Left lobe of liver (tissue), 2 donors: ENCODE data around the gene OR10G7. TPM values are rescaled to one million over a fixed set of nuclear protein-coding genes. Genes with fewer than 3 reads are reported as not detected.
A peak's percentile ranks its signal among the peaks of the same experiment; 100 is the strongest.

ENCODE experiments used
- ATAC-seq: fragments of 200-7000 bp; cut with Tn5 transposase; one replicate; pipeline ENCODE4 v1.9.1; 2020; ENCODE audit warnings: mild to moderate bottlenecking, moderate library complexity
- DNase-seq: peaks from one replicate; pipeline ENCODE4 v3.0.0-alpha.2; 2020; ENCODE audit warnings: low spot score
- total RNA-seq: library from RNA; stranded (reverse); gene quantifications from one replicate; pipeline ENCODE4 v1.2.1, GENCODE V29; 2021
- donor health status: DM: no; HTN: no; CAD: no; lungs with moderate emphysema.
- donor health status: DM: no; HTN: yes; CAD: no.

Gene OR10G7, protein sequence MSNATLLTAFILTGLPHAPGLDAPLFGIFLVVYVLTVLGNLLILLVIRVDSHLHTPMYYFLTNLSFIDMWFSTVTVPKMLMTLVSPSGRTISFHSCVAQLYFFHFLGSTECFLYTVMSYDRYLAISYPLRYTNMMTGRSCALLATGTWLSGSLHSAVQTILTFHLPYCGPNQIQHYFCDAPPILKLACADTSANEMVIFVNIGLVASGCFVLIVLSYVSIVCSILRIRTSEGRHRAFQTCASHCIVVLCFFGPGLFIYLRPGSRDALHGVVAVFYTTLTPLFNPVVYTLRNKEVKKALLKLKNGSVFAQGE
- not detected for total RNA-seq

DNA sequence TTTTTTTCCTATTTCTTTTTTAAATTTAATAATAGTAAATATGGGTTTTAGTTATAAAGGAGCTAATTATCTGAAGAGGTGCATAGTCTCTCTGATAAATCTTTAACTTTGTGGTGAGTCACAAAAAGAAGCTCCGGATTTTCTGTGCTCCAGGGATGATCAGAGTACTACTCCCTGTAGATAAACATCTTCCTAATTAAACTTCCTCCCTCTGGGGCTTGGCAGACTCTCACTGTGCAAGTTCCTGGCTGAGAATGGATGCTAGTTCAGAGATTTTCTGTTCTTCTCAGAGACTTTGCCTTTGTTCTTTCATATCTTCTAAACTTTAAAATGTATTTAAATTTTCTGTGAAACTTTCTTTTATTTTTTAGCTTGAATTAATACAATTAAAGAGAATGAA is at the start of gene OR10G7:
OR10G7 (minus strand) TSS at position 72 of the 400 bp plus-strand sequence. CDS start 2,324 bp downstream, outside the sequence.
- ATAC-seq (no peak), DNase-seq (no peak)

DNA sequence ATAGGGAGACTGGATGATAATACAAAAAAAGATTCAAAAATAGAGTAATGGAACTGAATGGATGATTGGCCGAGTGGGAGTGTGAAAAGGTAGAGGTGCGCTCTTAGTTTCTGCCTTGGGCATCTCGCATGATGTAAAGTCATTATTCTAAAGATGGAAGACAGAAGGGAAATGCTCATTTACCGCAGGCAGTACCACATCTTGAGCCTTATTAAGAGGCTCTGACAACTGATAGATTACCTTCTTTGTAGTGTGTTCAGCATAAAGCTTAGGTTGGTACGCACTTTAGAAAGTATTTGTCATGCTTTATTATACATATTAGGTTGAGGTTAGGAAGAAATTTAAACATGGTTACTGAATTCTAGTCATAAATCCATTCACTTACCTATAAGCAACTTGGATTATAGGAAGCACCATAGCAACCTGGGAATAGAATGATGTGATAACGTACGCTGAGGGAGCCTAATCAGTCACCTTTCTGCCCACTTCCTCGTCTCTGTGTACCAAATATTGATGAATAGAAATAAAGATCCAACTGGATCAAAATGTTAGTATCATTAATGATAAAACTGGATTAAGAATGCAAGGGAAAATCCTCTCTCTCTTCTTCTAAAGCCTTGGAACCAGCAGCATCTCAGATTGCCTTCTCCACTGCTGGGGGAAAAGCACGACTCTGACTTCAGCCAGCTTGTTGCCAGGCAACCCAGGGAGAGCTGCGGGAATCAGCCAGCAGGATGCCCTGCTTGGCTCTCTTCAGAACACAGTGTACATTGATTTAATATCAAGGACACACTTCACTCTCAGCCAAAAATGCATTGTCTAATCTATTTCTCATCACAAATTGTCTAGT is 45.1 kb upstream of the OR10G7 start:
- DNase-seq, result no peak
- no peak for ATAC-seq

DNA sequence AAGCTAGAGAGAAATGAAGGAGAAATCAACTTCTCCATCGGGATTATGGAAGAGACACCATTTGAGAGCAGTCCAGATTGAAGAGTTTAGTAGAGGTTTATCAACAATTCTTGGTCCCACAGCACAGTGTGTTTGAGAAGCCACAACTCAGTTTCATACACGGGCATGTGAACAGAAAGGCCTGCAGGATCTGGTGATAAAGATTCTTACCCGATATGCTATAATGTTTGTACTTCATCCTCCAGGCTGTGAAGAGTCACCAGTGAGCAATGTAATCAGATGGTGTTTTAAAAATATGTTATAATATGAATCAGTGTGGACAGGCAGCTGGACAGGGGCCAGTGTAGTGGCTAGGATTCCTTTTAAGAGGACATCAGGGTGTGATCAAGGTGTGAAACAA is 44.5 kb upstream of the OR10G7 start:
- DNase-seq (no peak), ATAC-seq (no peak)

DNA sequence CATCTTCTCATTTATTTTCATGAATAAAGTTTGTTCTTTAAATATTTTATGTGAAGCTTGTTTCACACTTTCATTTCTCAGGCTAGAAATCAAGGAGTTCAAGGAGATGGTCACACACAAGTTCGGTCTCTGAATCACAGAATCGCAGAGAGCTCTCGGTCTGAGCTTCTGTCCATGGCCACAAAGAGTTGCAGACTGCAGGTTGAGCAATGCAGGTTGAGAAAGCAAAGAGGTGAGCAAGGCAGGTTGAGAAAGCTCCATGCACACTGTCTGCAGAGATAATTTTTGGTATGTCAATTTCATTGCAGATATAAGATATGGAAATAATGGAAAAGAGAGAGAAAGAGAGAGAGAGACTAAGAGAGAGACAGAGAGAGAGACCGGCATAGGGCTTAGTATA is 41.2 kb upstream of the OR10G7 start:
- no peak for DNase-seq

DNA sequence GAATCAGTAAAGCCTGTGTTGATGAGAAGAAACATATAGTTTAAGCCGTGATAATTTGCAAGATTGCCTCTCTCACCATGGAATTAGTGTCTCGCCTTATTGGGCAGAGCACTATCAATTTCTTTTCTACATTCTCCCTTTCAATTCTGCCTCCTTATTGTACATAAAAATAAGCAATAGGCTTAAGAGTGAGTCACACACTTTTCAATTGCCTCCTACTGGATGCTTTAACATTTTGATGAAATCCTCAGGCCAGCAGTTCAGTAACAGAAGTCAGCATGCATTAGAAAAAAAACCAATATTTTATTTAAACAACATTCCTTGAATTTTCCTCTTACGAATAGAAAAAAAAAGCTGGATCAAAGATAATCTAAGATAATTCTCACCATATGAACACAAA is 40.4 kb upstream of the OR10G7 start:
- no peak for ATAC-seq

More for the DNA sequence above, 41.2 kb upstream of the OR10G7 start:
- ATAC-seq, result no peak

DNA sequence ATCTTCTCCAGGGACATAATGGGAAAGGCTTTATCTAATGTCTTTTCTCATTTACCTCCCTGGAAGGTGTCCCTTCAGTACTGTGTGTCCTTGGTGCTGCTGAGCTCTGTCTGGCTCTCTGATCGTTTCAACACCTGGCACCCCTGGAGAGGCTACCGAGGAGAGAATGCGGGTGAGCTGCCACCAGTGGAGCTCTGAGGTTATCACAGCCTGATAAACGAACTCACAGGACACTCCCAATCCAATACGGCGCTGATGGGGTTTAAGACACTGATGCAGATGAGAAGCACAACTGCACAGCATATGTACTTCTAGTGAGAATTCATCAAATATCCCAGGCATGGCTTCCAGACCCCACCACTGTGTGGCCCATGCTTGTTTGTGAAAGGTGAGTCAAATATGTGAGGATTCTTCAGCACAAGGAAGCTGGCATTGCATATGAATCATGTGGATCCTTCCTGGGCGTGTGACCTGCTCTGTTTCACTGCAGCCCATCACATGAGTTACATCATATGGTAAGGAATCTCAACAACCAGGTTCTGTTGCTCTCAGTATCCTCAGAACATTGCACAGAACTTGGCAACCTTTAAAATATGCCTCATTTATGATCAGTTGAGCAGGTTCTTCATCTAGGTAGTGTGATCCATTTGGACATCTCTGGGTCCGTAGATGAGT is 39.3 kb upstream of the OR10G7 start:
- ATAC-seq, result no peak

More for the DNA sequence above, 40.4 kb upstream of the OR10G7 start:
- DNase-seq, result no peak

DNA sequence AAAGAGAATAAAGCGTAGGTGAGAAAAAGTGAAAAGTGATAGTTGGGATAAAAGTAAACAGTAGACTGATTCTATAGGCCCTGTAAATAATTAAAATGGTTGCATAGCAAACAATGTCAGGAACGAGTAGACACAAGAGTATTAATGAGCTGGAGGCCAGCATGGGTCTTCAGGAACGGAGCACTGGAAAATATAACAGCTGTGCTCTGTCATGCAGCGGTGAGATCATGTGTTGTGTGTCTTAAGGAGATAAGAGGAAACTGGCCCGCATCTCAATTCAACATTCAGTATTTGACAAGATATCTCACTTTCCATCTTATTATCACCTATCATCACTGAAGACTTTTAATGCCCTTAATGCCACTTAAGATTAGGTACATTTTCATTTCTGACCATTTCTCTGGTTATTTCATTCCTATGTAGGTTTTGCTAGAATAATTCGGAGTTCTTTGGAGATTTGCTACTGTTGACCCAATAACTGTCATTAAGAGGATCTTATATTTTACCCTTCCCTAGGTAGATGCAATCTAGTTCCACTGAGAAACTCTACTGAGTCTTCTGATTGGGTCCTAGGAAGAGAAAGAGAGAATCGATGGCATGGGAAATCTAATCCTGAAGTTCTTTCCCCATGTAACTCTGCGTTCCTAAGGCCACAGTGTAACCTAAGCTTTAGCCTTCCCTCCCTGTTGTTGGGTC is 38.7 kb upstream of the OR10G7 start:
- DNase-seq, result no peak
- ATAC-seq, result no peak

More for the DNA sequence above, 39.3 kb upstream of the OR10G7 start:
- no peak for DNase-seq

DNA sequence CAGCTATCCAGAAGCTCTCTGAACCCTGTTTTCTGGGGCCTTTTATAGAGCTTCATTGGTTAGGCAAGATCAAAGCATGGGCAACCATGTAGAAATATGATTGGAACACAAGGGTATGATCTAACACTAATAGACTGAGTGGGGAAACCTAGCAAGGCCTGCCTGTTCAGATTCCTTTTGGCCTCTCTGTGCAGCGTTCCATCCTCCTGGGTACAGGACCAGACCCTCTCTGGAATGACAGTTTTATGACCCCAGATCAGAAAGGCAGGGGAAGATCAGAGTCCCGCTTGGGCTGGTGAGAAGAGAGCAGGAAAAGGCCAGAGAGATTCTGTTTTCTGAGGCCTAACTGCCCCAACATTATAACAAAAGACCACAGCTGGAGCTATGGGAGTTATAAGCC is 37.5 kb upstream of the OR10G7 start:
- DNase-seq (no peak), ATAC-seq (no peak)

DNA sequence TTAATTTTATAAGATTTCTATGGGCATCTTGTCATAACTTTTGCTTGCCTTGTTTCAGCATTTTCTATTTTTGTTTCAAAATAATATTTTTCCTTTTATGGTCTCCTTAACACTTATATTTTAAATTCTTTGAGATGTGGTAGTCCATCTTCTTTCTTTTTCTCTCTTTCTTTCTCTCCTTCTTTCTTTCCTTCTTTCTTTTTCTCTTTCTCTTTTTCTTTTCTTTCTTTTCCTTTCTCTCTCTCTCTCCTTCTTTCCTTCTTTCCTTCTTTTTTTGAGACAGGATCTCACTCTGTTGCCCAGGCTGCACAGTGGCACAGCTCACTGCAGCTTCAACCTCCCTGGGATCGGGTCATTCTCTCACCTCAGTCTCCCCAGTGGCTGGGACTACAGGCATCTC is 36.1 kb upstream of the OR10G7 start:
- DNase-seq (no peak), ATAC-seq (no peak)

DNA sequence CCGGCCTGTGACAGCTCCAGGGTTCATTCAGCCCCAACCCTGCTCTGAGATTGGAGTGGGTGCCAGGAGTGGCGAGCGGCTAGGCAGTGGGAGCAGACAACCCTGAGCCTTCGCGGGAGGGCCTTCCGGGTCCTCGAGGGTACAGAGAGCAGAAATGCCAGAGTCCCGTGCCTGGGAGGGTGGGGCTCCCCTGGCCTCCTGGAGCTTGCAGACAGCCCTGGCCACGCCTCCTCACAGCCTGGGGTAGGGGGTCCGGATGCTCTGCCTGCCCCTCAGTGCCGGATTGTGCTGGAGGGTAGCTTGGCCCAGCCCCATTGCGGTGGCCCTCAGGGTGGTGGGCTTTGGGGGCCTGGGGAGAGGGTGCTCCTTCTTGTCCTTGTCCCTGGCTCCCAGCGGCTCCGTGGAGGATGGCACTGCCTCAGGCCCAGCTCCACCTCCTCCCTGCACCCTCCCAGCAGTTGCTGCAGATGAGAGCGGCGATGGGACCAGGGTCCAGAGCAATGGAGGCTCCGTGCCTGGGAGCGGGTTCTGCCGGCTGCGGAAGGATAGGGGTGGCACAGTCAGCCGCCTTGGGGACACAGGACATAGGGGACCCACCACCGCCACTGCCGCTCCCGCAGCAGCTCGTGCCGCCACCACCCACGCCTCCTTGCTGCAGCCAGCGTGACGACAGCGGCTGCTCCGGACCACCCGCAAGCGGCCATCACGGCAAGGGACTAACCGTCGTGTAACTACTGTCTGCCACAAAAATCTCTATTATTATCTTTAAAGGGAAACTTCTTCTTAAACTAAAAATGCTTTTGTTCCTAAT is 34.9 kb upstream of the OR10G7 start:
- ATAC-seq (peak; percentile 37), DNase-seq (no peak)

DNA sequence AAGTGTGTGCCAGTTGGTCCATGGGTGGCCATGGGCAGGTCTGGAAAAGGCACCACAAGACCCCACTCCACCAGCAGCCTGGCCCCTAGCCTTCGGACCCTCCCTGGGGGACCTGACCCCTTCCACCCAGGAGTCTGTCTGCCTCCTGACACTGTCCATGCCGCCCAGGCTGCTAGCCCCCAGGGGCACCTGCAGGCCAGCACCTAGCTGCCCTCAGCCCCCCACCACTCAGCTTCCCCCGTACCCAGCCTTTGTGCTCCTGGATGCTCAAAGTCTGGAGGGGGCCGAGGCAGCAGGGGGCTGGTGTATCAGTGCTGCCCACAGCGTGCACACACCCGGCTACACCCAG is 34.3 kb upstream of the OR10G7 start:
- ATAC-seq (no peak), DNase-seq (no peak)

DNA sequence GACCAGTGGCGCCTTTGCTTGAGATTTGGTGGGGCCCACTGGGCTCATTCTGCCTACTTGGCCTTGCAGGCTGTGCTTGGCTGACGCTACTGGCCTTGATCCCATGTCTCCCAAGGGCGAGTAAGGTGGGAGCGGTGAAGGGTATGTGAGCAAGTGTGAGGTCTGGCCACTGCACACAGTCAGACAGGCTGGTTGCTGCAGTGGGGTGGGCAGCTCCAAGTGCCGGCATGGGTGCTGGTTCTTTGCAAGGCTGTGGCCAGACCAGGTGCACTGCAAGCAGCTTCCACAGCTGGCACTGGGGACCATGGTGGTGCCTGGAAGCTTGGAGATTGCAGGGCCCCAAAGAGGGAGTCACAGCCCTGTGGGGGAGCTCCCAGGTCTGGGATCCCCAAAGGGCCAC is 33.4 kb upstream of the OR10G7 start:
- no peak for ATAC-seq

DNA sequence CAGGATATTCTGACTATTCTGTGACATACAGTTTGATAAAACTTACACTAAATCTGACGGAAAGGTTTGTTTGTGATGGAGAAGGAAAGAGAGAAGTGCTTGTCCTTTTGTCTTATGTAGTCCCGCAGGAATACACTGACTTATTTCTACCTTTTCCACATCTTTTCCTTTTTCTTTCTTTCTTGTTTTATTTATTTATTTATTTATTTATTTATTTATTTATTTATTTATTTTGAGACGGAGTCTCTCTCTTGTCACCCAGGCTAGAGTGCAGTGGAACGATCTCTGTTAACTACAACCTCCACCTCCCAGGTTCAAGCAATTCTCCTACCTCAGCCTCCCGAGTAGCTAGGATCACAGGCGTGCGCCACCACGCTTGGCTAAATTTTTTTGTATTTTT is 31.0 kb upstream of the OR10G7 start:
- ATAC-seq (no peak), DNase-seq (no peak)

More for the DNA sequence above, 33.4 kb upstream of the OR10G7 start:
- no peak for DNase-seq

DNA sequence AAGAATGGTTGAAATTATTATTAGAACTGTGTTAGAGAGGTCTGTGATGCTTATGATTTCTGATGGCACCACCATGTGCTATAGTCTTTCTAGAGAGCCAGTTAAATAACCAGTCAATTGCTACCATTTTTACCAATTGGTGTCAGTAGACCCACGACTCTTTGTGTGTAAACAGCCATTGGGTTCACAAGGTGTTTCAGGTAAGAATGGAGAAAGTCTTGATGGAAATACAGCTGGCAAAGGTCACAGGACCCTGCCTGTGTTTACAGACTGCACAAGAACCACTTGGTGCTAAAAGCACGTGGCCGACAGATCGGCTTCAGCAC is 30.5 kb upstream of the OR10G7 start:
- ATAC-seq, result no peak
- no peak for DNase-seq

DNA sequence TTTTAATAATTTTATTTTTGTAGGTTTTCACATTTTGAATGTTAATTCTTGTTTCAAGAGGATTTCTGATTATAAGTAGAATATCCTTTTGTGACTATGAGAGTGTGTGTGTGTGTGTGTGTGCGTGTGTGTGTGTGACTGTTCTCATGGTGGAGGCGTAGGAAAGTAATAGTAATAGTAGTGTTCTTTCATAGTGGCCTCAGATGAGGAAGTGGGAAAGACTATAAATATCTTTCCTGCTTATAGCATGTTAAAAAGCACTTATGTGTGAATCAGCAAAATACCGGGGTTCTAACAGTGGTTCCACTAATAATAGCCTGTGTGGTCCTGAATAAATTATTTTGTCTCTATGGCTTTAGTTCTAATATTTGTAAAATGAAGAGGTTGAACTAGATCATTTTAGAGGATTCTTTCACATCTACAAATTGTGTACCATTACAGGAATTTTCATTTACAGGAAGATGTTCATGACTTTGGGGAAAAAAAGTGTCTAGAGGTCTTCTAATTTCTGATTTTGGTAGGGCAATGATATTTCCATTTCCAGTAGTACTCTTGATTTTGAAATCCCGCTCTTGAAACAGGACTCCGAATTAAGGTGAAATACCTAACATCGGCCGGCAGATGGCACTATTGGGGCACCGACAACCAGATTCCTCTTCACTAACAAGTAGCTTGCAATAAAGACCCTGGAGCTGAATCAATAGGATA is 29.9 kb upstream of the OR10G7 start:
- DNase-seq (peak; percentile 69), ATAC-seq (peak; percentile 91)

DNA sequence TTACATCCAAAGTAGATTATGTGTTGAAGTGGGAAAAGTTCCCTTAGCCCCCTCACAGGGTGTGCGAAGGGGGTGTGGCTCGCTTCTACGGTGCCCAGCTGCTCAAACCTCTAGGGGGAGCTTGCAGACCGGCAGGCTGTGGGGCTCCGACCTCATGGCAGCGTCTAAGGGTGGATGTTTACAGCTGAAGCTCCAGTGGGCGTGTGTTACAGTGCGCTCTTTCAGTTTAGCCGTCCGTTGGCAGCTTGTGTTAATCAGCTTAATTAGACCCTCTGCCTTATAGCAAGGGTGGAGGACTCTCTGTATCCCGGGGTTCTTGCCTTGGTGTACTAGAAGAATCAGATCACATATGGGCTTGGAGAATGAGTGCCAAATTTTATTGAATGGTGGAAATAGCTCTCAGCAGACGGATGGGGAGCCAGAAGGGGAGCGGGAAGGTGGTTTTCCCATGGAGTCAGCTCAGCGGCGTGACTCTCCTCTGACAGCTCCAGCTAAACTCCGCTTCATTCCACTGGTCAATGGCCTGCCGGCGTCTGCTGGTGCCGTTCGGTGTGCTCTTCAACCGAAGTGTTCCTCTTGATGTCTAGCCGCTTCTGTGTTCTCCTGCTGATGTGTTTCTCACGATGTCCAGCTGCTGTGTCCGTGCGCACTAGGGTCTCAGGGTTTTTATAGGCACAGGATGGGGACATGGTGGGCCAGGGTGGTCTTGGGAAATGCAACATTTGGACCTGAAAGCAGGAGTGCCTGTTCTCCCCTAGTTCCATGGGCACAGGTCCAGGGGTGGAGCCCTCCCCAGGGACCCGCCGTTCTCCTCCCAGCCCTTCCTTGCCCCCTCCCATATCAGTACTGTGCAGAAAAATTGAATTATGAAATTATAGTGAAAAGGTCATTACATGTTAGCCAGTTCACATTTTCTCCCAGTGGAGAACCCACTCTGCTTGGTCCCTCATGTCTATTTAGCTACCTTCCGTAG is 28.6 kb upstream of the OR10G7 start:
- no peak for DNase-seq
- ATAC-seq, result peak; percentile 77

DNA sequence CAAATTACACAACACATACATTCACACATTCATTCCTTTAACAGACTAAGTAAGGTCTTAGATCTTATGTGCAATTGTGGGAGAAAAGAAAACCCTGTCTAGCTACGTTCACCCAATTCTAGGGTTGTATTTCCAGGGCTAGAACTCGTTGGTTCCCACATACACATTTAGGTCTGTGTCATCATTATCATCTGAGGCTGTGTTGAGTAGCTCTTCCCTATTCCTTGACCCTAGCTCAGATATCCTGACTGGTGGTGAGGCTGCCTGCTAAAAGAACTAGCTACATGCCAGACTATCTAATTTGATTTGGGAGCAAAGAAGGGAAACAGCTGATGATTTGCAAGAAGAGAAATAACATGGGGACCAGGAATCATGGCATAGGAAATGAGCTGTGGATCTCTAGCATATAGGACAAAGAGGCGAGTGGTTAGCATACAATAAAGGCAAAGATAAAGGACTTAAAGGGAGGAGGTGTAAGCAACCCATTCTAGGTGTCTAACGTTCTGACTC is 27.5 kb upstream of the OR10G7 start:
- ATAC-seq (no peak), DNase-seq (no peak)

DNA sequence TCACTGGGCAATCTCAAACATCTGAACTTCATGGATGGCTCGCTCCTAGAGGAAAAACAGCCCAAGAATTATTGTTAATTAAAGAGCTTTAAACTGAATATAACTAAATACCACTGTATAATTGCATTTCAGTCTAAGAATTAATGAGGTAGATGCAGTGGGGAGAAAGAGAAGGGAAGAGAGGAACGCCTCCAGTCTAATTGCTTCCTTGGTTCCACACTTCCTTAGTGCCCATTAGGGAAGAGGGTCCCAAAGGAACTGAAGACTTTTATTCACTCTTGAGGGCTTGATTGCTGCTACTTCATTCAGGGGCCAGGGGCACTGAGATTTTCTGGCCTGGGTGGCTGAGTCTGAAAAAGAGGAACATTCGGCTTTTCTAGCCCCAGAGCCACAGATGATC is 11.8 kb upstream of the OR10G7 start:
- DNase-seq (no peak), ATAC-seq (no peak)
